Activated CD4-positive, CD25-positive, alpha-beta regulatory T cell treated with anti-CD3 and anti-CD28 coated beads, Interleukin-2, amount 50 U/mL, for 72 hours (primary cell): ENCODE results near the gene RETREG1.

Experiments used
- DNase-seq: peaks from one replicate; pipeline ENCODE4 v3.0.0; 2021

RETREG1 gene

DNA sequence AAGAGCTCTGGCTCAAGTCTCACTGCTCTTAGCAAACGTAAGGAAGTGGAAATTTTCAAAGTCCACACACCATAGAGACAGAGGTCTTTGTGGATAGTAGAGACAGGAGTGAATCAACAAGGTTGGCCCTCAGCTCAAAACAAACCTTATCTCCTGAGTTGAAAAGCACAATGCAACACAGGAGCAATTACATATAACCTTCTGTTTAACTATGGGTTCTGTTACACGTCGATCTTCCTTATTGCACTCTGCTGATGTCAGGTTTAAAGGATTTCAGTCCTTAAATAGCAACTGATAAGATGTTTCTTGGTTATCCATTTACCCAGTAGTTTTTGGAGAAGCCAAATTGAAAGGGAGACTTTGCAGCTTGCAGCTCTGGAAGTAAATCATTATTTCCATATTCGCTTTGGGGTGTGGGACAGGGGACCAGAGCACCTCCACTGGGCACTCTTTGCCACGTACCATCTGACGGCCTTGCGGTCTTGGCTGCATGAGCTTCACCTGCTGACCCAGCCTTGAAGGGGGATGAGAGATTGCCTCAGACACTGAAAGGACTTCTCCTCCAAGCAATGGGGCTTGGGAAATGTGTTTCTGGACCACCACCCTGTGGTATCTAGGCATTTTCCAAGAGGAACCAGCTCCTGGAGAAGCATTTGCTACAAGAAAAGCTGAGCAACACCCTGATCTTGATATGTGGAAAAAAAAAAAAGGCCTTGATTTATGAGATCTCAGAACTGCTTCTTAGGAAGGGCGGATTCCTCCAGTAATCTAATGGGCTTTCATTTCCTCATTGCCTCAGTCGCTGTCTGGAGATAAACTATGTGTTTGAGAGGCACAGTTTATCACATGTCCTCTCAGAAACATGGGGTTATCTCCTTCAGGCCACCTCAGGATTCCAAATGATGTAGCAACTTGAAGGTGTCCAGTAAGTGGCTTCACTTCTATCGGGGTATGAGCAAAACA lies 95.0 kb downstream of the RETREG1 start:
- DNase-seq: no peak

- no peak for DNase-seq
Measured at GRCh38 chr5:16520841-16521240, 96.0 kb downstream of the RETREG1 start.

- no peak for DNase-seq
Measured at GRCh38 chr5:16519435-16519834, 97.4 kb downstream of the RETREG1 start.

GRCh38 chr5:16518606-16519005 lies 98.2 kb downstream of the RETREG1 start:
- no peak for DNase-seq

DNA sequence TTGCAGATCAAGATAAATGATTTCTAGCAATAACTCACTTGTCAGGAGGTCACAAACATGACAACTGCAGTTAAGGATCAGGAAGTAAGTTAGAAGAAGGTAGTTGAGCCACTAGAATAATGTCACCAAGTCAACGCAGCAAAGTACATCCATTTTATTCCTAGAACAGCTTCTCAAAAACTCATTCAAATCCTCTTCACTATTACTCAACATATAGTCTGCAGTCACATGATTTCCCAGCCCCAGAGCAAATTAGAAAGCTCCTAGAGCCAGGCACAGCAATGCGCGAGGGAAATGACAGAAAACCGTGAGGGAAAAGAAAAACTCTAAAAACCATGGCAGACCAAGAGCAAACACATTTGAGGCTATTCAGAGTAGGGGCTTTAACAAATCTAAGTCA lies 101.3 kb downstream of the RETREG1 start:
- no peak for DNase-seq

DNA sequence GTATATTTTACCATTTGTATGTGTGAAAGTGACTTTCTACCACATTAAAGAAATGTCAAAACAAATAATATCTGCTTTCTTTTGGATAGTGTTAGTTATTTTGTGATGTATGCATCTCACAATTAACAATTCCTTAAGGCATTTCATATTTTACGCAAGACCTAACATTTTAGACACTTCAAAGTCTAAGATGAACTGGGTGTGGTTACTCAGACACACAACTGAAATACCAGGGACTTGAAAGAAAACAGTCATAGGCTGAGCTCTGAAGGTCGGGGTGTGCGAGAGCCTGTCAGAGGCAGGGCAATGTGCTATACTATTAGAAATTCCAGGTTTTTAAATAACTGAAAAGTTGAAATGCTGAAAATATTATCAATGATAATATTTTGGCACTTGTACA lies 106.7 kb downstream of the RETREG1 start:
- DNase-seq: no peak

- DNase-seq: no peak
Measured at GRCh38 chr5:16508730-16509531, 107.9 kb downstream of the RETREG1 start.

- DNase-seq: no peak
Measured at GRCh38 chr5:16507716-16508115, 109.1 kb downstream of the RETREG1 start.

- DNase-seq: no peak
Measured at GRCh38 chr5:16505904-16506303, 110.9 kb downstream of the RETREG1 start.

- no peak for DNase-seq
Measured at GRCh38 chr5:16505140-16505891, 111.5 kb downstream of the RETREG1 start.

DNA sequence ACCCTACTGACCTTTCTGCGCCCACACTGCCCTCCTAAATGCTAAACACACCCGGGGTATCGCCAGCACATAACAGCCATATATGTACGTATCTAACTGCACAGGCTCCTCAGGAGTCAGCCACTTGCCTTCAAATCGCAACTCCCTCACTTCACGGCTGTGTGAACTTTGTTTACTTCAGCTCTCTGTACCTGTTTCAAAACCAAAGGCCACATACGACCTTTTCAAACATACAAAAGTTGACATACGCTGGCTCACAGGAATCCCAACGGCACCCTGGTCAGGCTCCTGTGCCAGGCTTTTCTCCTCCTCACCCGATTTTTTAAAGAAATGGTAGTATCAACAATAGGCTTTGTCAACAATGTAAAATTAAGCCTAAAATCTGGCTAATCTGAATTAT lies 112.2 kb downstream of the RETREG1 start:
- DNase-seq: no peak

DNA sequence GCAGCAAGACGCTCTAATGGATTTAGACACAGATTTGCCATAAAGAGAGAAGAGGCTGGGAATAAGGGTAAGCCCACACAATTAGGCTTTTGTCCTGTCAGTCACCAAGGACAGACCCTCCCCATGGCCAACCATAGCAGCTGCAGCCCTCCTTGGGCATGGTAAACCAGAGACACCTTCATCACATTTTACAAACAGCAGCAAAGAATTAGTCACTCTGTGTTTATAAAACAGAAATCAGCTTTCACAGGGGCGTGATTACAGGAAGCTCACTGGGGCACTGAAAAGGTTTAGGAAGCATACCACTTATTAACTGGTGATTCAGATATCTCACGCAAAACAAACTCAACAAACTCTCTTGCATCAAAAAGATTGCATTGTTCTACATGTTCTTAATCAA lies 113.9 kb downstream of the RETREG1 start:
- no peak for DNase-seq

DNA sequence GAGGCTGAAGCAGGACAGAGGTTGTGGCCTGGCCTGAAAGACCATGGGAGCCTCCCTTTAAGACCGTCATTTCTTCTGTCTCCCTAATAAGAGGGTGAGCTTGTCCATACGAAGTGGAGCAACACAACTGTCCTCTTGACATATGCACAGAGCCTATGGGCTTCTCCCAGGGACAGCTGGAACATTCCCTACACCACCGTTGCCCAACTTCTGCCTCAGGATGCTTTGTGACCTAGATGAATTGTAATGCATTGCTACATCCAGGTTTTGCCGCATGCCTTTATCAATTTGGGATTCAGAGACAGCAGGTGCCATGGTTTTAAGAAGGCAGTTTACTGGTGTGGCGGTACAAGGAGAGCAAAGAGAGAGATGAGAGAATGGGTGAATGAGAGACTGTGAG lies 116.8 kb downstream of the RETREG1 start:
- no peak for DNase-seq

- DNase-seq: no peak
Measured at GRCh38 chr5:16497546-16497945, 119.3 kb downstream of the RETREG1 start.

DNA sequence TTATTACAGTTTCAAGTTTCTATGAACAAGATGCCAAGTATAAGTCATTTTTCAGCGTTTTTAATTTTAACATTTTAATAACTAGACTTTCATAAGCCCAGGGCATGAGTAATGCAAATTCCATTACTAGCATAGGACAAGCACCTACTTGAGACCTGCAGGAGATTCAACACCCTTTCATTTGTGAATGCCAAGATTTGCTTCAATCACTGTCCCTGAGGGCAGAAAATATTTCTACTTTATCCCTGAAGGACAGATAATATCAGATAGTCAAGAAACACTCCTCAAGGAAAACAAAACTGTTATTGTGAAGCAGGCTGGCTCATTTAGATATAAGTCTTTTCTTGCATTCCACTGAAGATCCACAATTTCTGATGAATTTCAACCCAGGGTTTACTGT lies 123.5 kb downstream of the RETREG1 start:
- DNase-seq: no peak

GRCh38 chr5:16492398-16493140 lies 124.2 kb downstream of the RETREG1 start:
- no peak for DNase-seq

- no peak for DNase-seq
Measured at GRCh38 chr5:16490911-16491310, 125.9 kb downstream of the RETREG1 start.

DNA sequence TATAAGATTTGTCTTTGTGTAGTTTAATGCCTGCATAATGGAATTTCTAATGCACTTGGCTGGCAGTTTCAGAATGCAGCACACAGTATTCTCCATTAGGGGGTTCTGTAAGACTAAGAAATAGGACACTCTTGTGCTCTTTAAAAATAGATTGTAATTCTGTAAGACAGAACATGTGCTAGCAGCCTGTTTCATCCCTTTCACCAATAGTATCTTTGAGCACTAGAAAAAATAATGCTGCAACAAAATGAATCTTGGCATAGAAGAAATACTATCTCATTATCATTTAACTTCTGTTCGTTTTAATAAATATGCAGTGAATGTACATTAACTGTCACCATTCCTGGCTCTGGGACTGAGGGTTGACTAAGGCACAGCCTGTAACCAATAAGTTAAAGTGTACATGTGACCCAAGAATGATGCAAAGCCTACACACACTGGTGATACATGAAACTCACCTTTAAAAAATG lies 127.4 kb downstream of the RETREG1 start:
- DNase-seq: no peak

- no peak for DNase-seq
Measured at GRCh38 chr5:16487456-16487855, 129.3 kb downstream of the RETREG1 start.

GRCh38 chr5:16486711-16487111 lies 130.1 kb downstream of the RETREG1 start:
- DNase-seq: no peak

GRCh38 chr5:16485656-16486055 lies 131.1 kb downstream of the RETREG1 start:
- DNase-seq: no peak

DNA sequence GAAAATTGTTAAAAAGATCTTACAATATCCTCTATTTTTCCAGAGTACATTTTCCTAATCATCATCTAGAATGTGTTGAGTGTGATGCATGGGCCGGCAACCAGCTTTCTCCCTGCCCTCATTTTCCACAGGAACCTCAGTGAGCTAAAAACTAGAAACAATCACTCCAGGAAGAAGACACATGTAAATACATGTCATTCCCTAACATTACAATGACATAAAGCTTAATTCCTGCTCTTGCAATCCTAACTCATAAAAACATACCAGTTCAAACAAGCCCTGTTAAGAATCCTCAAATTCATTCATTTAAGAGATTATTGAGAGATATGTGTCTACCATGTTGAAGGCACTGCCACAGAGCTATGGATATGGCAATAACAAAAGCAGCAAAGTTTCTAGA lies 132.7 kb downstream of the RETREG1 start:
- DNase-seq: no peak
